PC-3 (cell line): ENCODE results near the gene DUOX2. TPM values are rescaled to one million over a fixed set of nuclear protein-coding genes. Genes with fewer than 3 reads are reported as not detected.

Source experiments
- ATAC-seq: fragments of 200-7000 bp; cut with Tn5 transposase; 2 replicates; pipeline ENCODE4 v1.9.1; 2020; ENCODE audit warnings: mild to moderate bottlenecking, moderate library complexity
- BruUV-seq: library from RNA; stranded (reverse); fragments of 400-500 nt; replicated peaks from 2 replicates; lab custom pipeline; 2021; lab: Mats Ljungman, UMichigan
- CTCF ChIA-PET: fragments of 300-600 bp; sonication (Branson Sonifier 250); formaldehyde crosslinking; loops from one replicate; lab custom pipeline; 2022; ENCODE audit warnings: antibody characterized with exemption; lab: Charles Lee
- POLR2A ChIA-PET: fragments of 300-600 bp; sonication (Branson Sonifier 250); formaldehyde crosslinking; loops from one replicate; lab custom pipeline; 2022; ENCODE audit warnings: antibody characterized with exemption; ENCODE audit not compliant: unreplicated experiment; lab: Charles Lee
- DNase-seq: peaks from one replicate; pipeline ENCODE4 v3.0.0-alpha.2; 2015
- H2AFZ ChIP-seq: fragments of 300-600 bp; sonication (generic); 2 replicates; pipeline ENCODE4 v1.6.0; 2016; ENCODE audit warnings: antibody characterized with exemption, low read length
- H3F3A ChIP-seq: fragments of 300-600 bp; sonication (generic); one replicate; pipeline ENCODE4 v1.6.0; 2017; ENCODE audit warnings: antibody characterized with exemption, low read length, control low read depth, mild to moderate bottlenecking; ENCODE audit not compliant: unreplicated experiment
- H3K27ac ChIP-seq: fragments of 300-600 bp; sonication (generic); 2 replicates; pipeline ENCODE4 v1.5.1; 2016; ENCODE audit warnings: mild to moderate bottlenecking, low read length
- H3K27me3 ChIP-seq: fragments of 300-600 bp; sonication (generic); 2 replicates; pipeline ENCODE4 v1.6.1; 2016; ENCODE audit warnings: low read length, mixed read lengths
- H3K36me3 ChIP-seq: fragments of 300-600 bp; sonication (generic); 2 replicates; pipeline ENCODE4 v1.6.1; 2016; ENCODE audit warnings: low read depth, mixed run types, low read length, mixed read lengths
- H3K4me1 ChIP-seq: fragments of 300-600 bp; sonication (generic); 2 replicates; pipeline ENCODE4 v1.5.1; 2016; ENCODE audit warnings: low read length; ENCODE audit not compliant: insufficient read depth
- H3K4me2 ChIP-seq: fragments of 300-600 bp; sonication (generic); 2 replicates; pipeline ENCODE4 v1.6.0; 2016; ENCODE audit warnings: low read length
- H3K4me3 ChIP-seq: fragments of 300-600 bp; sonication (generic); 2 replicates; pipeline ENCODE4 v1.5.1; 2016; ENCODE audit warnings: mild to moderate bottlenecking, low read length, mixed read lengths
- H3K79me2 ChIP-seq: fragments of 300-600 bp; sonication (generic); 2 replicates; pipeline ENCODE4 v1.6.1; 2017; ENCODE audit warnings: low read length, mixed read lengths
- H3K9ac ChIP-seq: fragments of 300-600 bp; sonication (generic); 2 replicates; pipeline ENCODE4 v1.6.0; 2016; ENCODE audit warnings: mild to moderate bottlenecking, low read length
- H3K9me2 ChIP-seq: fragments of 300-600 bp; sonication (generic); replicated peaks from 2 replicates; pipeline ENCODE4 v1.6.1; 2016; ENCODE audit warnings: mixed run types, low read length, mixed read lengths
- H3K9me3 ChIP-seq: fragments of 300-600 bp; sonication (generic); 2 replicates; pipeline ENCODE4 v1.6.1; 2016; ENCODE audit warnings: low read length, mixed read lengths
- H4K20me1 ChIP-seq: fragments of 300-600 bp; sonication (generic); 2 replicates; pipeline ENCODE4 v1.6.1; 2016; ENCODE audit warnings: low read length, mixed read lengths
- CTCF ChIP-seq: fragments of 300-600 bp; sonication (generic); conservative IDR thresholded peaks from 2 replicates; pipeline ENCODE4 v1.5.1; 2017; ENCODE audit warnings: antibody characterized with exemption, low read depth, mild to moderate bottlenecking, low read length
- EZH2 ChIP-seq: fragments of 300-600 bp; sonication (generic); IDR thresholded peaks from one replicate; pipeline ENCODE4 v1.6.1; 2017; ENCODE audit warnings: antibody characterized with exemption, mild to moderate bottlenecking, low read length; ENCODE audit not compliant: unreplicated experiment
- EZH2phosphoT487 ChIP-seq: fragments of 300-600 bp; sonication (generic); IDR thresholded peaks from 2 replicates; pipeline ENCODE4 v1.6.1; 2018; ENCODE audit warnings: mild to moderate bottlenecking, antibody characterized with exemption, low read length, borderline replicate concordance
- intact Hi-C: fragments of 100-400 bp; cut with micrococcal nuclease; formaldehyde crosslinking; loops from 2 replicates; pipeline ENCODE4 v1.9.0; 2023
- total RNA-seq: library from RNA; depleted of rRNA; stranded (reverse); fragments of >200 nt; gene quantifications from 2 replicates; pipeline ENCODE4 v1.2.3, GENCODE V29; 2014

Gene DUOX2
- total RNA-seq, 1 experiment from 2014 or later, result not detected

- H3K36me3 ChIP-seq, result no peaks in the 10 kb centered on the region
- no peak overlapping the region for H3K27ac ChIP-seq
- POLR2A ChIA-PET, result no interaction called here
- no peaks in the 10 kb centered on the region for H3K79me2 ChIP-seq
- H3K4me3 ChIP-seq, result no peak overlapping the region
- no peaks in the 10 kb centered on the region for H3K9me3 ChIP-seq
- H3K4me1 ChIP-seq, result no peaks in the 10 kb centered on the region
- H3K4me2 ChIP-seq, result no peak overlapping the region
- CTCF ChIA-PET, result no interaction called here
- no peaks in the 10 kb centered on the region for H3F3A ChIP-seq
- intact Hi-C loops, result no loop called here
- H4K20me1 ChIP-seq, result no peaks in the 10 kb centered on the region
- BruUV-seq, result no TSS peak
- TF ChIP-seq CTCF (no peak), EZH2 (no peak), EZH2phosphoT487 (no peak)
- no peaks in the 10 kb centered on the region for H3K9me2 ChIP-seq
- H3K9ac ChIP-seq, result no peak overlapping the region
- H2AFZ ChIP-seq, result no peak overlapping the region
- no peak for DNase-seq
- 0 out of 2 replicates have a peak, but pooled peaks cover 21% of the 10 kb centered on the region for H3K27me3 ChIP-seq
- no peak for ATAC-seq
Measured at GRCh38 chr15:45094358-45094730, 19.6 kb downstream of the DUOX2 start.

- intact Hi-C loops, result no loop called here
- no peak overlapping the region for H2AFZ ChIP-seq
- H3K4me1 ChIP-seq, result no peaks in the 10 kb centered on the region
- ChIA-PET CTCF (no interaction called here), POLR2A (no interaction called here)
- ATAC-seq, result no peak
- H3K9me2 ChIP-seq, result no peaks in the 10 kb centered on the region
- no peak overlapping the region for H3K4me3 ChIP-seq
- no peaks in the 10 kb centered on the region for H3K36me3 ChIP-seq
- no peaks in the 10 kb centered on the region for H4K20me1 ChIP-seq
- H3F3A ChIP-seq, result no peaks in the 10 kb centered on the region
- H3K27me3 ChIP-seq, result 0 out of 2 replicates have a peak, but pooled peaks cover 22% of the 10 kb centered on the region
- BruUV-seq, result no TSS peak
- H3K9me3 ChIP-seq, result no peaks in the 10 kb centered on the region
- TF ChIP-seq EZH2, result no peak
- no peak for TF ChIP-seq CTCF
- TF ChIP-seq EZH2phosphoT487, result no peak
- H3K9ac ChIP-seq, result no peak overlapping the region
- no peak overlapping the region for H3K4me2 ChIP-seq
- no peak for DNase-seq
- no peak overlapping the region for H3K27ac ChIP-seq
- H3K79me2 ChIP-seq, result no peaks in the 10 kb centered on the region
Measured at GRCh38 chr15:45093622-45094357, 20.2 kb downstream of the DUOX2 start.

GRCh38 chr15:45093013-45093412 is 21.0 kb downstream of the DUOX2 start:
- Histone ChIP-seq H3F3A (no peaks in the 10 kb centered on the region), H3K4me1 (no peaks in the 10 kb centered on the region), H3K27ac (no peak overlapping the region), H3K9me3 (no peaks in the 10 kb centered on the region), H3K4me3 (no peak overlapping the region), H3K9me2 (no peaks in the 10 kb centered on the region), H3K4me2 (no peak overlapping the region), H2AFZ (no peak overlapping the region), H3K9ac (no peak overlapping the region), H4K20me1 (no peaks in the 10 kb centered on the region), H3K36me3 (no peaks in the 10 kb centered on the region), H3K79me2 (no peaks in the 10 kb centered on the region), H3K27me3 (0 out of 2 replicates have a peak, but pooled peaks cover 27% of the 10 kb centered on the region)
- POLR2A ChIA-PET, result no interaction called here
- DNase-seq (no peak), ATAC-seq (no peak)
- intact Hi-C loops, result no loop called here
- CTCF ChIA-PET, result no interaction called here
- no TSS peak for BruUV-seq
- no peak for TF ChIP-seq CTCF
- no peak for TF ChIP-seq EZH2phosphoT487
- no peak for TF ChIP-seq EZH2
